K562 (cell line): ENCODE measurements around the gene HSD11B1L. TPM values are rescaled to one million over a fixed set of nuclear protein-coding genes. Genes with fewer than 3 reads are reported as not detected.

Source experiments
- ATF7 ChIP-seq: fragments of 450-650 bp; IDR thresholded peaks from 2 replicates; pipeline ENCODE4 v1.7.1; 2014; ENCODE audit warnings: mild to moderate bottlenecking, moderate library complexity
- CCAR2 ChIP-seq: fragments of 200-400 bp; formaldehyde crosslinking; IDR thresholded peaks from 2 replicates; pipeline ENCODE4 v1.6.1; 2017; ENCODE audit warnings: mild to moderate bottlenecking, low read depth, low read length
- FIP1L1 ChIP-seq: fragments of 200-400 bp; formaldehyde crosslinking; IDR thresholded peaks from 2 replicates; pipeline ENCODE4 v1.6.1; 2018; ENCODE audit warnings: mild to moderate bottlenecking, low read depth, low read length; ENCODE audit not compliant: poor library complexity, severe bottlenecking
- KAT2B ChIP-seq: IDR thresholded peaks from one replicate; pipeline ENCODE4 v1.6.1; 2012; ENCODE audit warnings: low read depth, mild to moderate bottlenecking, control low read depth, inconsistent platforms, low read length, moderate library complexity
- KDM4B ChIP-seq, 2 experiments: fragments of 450-650 bp in 1 of 2; sonication (generic) in 1 of 2; IDR thresholded peaks; 2 replicates each; pipeline ENCODE4 v1.6.1; 2016 to 2017; ENCODE audit warnings: borderline replicate concordance in 2 of 2, antibody characterized with exemption in 1 of 2, low read depth in 1 of 2, mild to moderate bottlenecking in 1 of 2
- LEF1 ChIP-seq: fragments of 450-650 bp; IDR thresholded peaks from 2 replicates; pipeline ENCODE4 v1.6.1; 2016; ENCODE audit warnings: mild to moderate bottlenecking
- NBN ChIP-seq: fragments of 450-650 bp; IDR thresholded peaks from 2 replicates; pipeline ENCODE4 v1.6.1; 2016; ENCODE audit warnings: low read depth, mild to moderate bottlenecking
- PHTF2 ChIP-seq: fragments of 250-450 bp; sonication (Bioruptor Pico); IDR thresholded peaks from 2 replicates; pipeline ENCODE4 v1.5.0; 2021; ENCODE audit warnings: mild to moderate bottlenecking
- POLR2G ChIP-seq: fragments of 200-400 bp; formaldehyde crosslinking; IDR thresholded peaks from 2 replicates; pipeline ENCODE4 v1.6.1; 2017; ENCODE audit warnings: low read depth, mild to moderate bottlenecking, antibody characterized with exemption, low read length, moderate library complexity
- RBM22 ChIP-seq: fragments of 200-400 bp; formaldehyde crosslinking; IDR thresholded peaks from 2 replicates; pipeline ENCODE4 v1.6.1; 2018; ENCODE audit warnings: low read length, low read depth; ENCODE audit not compliant: poor library complexity, severe bottlenecking
- RBM34 ChIP-seq: fragments of 200-400 bp; formaldehyde crosslinking; IDR thresholded peaks from 2 replicates; pipeline ENCODE4 v1.6.1; 2018; ENCODE audit warnings: low read length, borderline replicate concordance; ENCODE audit not compliant: insufficient read depth
- SOX6 ChIP-seq: fragments of 450-650 bp; IDR thresholded peaks from 2 replicates; pipeline ENCODE4 v1.6.1; 2014; ENCODE audit warnings: mild to moderate bottlenecking
- TAF1 ChIP-seq: IDR thresholded peaks from 2 replicates; pipeline ENCODE4 v1.6.1; 2011; ENCODE audit warnings: mild to moderate bottlenecking, low read length, moderate library complexity; ENCODE audit not compliant: insufficient read depth, control insufficient read depth, severe bottlenecking; ENCODE audit errors: extremely low read depth
- TOE1 ChIP-seq, 2 experiments: fragments of 450-650 bp in 1 of 2; sonication (generic) in 1 of 2; formaldehyde crosslinking in 1 of 2; IDR thresholded peaks; 2 replicates each; pipeline versions ENCODE4 v1.7.1 to v1.8.0; 2016 to 2022; ENCODE audit warnings: borderline replicate concordance in 2 of 2, mild to moderate bottlenecking in 2 of 2, antibody characterized with exemption in 1 of 2, inconsistent platforms in 1 of 2, low read depth in 1 of 2, missing genetic modification reagents in 1 of 2, moderate library complexity in 1 of 2
- ZNF445 ChIP-seq: fragments of 250-450 bp; sonication (Bioruptor Pico); IDR thresholded peaks from 2 replicates; pipeline ENCODE4 v1.4.0; 2020; ENCODE audit warnings: low read depth, mild to moderate bottlenecking, moderate library complexity
- polyA plus RNA-seq, 8 experiments: library from polyadenylated mRNA; depleted of rRNA in 4 of 8; stranded (reverse) in 5 of 8; unstranded in 3 of 8; fragments of >200 nt; fragmentation: Nextera tagmentation in 2 of 8; fragmentation: Illumina TruSeq in 1 of 8; extraction: Ambion mirVana in 2 of 8; extraction: Trizol in 1 of 8; gene quantifications; 2 replicates each; pipeline versions ENCODE4 v1.2.1 to v1.2.3, GENCODE V29; 2011 to 2014; ENCODE audit warnings: inconsistent platforms in 1 of 8, missing spikeins in 1 of 8
- total RNA-seq, 7 experiments: library from RNA; depleted of rRNA in 6 of 7; stranded (reverse); fragments of >200 nt in 6 of 7; fragmentation: Illumina TruSeq in 2 of 7; extraction: Trizol in 2 of 7; gene quantifications; 2 replicates each; pipeline versions ENCODE4 v1.2.1 to v1.2.3, GENCODE V29; 2011 to 2021; ENCODE audit warnings: low replicate concordance in 1 of 7
- TF ChIP-seq, protein P1 (sequence below): fragments of 450-650 bp; IDR thresholded peaks from 2 replicates; pipeline ENCODE4 v1.6.1; 2016
- TF ChIP-seq, protein P2 (sequence below): fragments of 450-650 bp; formaldehyde crosslinking; IDR thresholded peaks from 2 replicates; pipeline ENCODE4 v1.4.0; 2020; ENCODE audit warnings: mild to moderate bottlenecking, mixed read lengths
- TF ChIP-seq, protein P3 (sequence below): fragments of 250-450 bp; sonication (Bioruptor Pico); IDR thresholded peaks from 2 replicates; pipeline ENCODE4 v1.4.0; 2020

HSD11B1L gene
- total and polyA plus RNA-seq, 9 of the 15 experiments (the other 6 are each of a cell fraction or from before 2014, with no cell fraction given), result 0.31 to 7.7 (median 2.3) TPM

DNA sequence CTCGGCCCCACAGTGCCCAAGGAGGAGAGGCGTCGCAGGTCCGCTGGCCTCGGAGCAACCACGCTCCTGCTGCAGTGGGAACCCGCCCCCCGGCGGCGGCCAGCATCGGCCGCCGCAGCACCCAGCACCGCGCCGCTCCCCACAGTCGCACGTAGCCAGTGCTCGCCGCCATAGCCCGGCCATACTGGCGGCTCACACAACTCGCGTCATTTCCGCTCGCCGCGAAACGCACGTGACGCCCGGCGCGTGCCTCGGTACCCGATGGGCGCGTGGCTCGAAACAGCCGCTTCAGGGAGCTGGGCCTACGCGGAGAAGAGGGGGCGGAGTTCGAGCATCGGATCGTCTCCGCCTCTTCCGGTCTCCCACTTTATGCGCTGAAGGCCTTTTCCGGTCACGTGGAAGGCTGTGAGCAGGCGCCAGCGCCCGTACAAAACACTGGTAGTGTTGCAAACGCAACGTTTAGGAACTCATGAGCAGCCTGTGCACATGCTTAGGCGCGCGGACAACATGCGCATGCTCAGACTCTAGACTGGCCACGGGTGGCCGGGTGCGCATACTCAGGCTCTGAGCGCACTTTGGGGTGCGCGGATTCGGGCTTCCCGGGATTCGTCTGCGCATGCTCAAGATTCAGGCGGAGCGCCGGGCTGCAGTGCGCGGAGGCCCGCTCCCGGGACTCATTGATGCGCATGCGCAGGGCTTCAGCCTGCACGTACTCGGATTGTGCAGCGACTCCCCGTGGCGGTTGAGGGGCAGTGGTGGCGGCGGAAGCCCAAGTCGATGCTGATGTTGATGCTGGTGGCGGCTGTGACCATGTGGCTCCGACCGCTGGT is 39.3 kb downstream of the HSD11B1L start, which contains the start of the genes CATSPERD and LONP1 (continued):
- peak; percentile 71 for TF ChIP-seq SOX6
- TF ChIP-seq TAF1, result peak; percentile 97
- TF ChIP-seq, protein P1, sequence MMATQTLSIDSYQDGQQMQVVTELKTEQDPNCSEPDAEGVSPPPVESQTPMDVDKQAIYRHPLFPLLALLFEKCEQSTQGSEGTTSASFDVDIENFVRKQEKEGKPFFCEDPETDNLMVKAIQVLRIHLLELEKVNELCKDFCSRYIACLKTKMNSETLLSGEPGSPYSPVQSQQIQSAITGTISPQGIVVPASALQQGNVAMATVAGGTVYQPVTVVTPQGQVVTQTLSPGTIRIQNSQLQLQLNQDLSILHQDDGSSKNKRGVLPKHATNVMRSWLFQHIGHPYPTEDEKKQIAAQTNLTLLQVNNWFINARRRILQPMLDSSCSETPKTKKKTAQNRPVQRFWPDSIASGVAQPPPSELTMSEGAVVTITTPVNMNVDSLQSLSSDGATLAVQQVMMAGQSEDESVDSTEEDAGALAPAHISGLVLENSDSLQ, result 0 out of 2 replicates have a peak, but pooled peaks have one; percentile 18
- peak; percentile 87 for TF ChIP-seq FIP1L1
- peak; percentile 91 for TF ChIP-seq RBM22
- TF ChIP-seq KDM4B (IDR thresholded peaks at IDR 0.05; ENCODE audit: borderline replicate concordance in 2 of 2, low read depth in 1 of 2), result 0 out of 4 replicates have a peak, but pooled peaks of 1 of the 2 experiments have one; percentile 40
- peak; percentile 89 for TF ChIP-seq ATF7
- 0 out of 2 replicates have a peak, but pooled peaks have one; percentile 60 for TF ChIP-seq RBM34
- TF ChIP-seq POLR2G, result peak; percentile 98
- TF ChIP-seq, protein P2, sequence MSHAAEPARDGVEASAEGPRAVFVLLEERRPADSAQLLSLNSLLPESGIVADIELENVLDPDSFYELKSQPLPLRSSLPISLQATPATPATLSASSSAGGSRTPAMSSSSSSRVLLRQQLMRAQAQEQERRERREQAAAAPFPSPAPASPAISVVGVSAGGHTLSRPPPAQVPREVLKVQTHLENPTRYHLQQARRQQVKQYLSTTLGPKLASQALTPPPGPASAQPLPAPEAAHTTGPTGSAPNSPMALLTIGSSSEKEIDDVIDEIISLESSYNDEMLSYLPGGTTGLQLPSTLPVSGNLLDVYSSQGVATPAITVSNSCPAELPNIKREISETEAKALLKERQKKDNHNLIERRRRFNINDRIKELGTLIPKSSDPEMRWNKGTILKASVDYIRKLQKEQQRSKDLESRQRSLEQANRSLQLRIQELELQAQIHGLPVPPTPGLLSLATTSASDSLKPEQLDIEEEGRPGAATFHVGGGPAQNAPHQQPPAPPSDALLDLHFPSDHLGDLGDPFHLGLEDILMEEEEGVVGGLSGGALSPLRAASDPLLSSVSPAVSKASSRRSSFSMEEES (CRISPR knock-in tag), result peak; percentile 97
- TF ChIP-seq NBN, result peak; percentile 59; the same call in 1 of the 2 replicates
- TF ChIP-seq, protein P3, sequence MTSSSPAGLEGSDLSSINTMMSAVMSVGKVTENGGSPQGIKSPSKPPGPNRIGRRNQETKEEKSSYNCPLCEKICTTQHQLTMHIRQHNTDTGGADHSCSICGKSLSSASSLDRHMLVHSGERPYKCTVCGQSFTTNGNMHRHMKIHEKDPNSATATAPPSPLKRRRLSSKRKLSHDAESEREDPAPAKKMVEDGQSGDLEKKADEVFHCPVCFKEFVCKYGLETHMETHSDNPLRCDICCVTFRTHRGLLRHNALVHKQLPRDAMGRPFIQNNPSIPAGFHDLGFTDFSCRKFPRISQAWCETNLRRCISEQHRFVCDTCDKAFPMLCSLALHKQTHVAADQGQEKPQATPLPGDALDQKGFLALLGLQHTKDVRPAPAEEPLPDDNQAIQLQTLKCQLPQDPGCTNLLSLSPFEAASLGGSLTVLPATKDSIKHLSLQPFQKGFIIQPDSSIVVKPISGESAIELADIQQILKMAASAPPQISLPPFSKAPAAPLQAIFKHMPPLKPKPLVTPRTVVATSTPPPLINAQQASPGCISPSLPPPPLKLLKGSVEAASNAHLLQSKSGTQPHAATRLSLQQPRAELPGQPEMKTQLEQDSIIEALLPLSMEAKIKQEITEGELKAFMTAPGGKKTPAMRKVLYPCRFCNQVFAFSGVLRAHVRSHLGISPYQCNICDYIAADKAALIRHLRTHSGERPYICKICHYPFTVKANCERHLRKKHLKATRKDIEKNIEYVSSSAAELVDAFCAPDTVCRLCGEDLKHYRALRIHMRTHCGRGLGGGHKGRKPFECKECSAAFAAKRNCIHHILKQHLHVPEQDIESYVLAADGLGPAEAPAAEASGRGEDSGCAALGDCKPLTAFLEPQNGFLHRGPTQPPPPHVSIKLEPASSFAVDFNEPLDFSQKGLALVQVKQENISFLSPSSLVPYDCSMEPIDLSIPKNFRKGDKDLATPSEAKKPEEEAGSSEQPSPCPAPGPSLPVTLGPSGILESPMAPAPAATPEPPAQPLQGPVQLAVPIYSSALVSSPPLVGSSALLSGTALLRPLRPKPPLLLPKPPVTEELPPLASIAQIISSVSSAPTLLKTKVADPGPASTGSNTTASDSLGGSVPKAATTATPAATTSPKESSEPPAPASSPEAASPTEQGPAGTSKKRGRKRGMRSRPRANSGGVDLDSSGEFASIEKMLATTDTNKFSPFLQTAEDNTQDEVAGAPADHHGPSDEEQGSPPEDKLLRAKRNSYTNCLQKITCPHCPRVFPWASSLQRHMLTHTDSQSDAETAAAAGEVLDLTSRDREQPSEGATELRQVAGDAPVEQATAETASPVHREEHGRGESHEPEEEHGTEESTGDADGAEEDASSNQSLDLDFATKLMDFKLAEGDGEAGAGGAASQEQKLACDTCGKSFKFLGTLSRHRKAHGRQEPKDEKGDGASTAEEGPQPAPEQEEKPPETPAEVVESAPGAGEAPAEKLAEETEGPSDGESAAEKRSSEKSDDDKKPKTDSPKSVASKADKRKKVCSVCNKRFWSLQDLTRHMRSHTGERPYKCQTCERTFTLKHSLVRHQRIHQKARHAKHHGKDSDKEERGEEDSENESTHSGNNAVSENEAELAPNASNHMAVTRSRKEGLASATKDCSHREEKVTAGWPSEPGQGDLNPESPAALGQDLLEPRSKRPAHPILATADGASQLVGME, result peak; percentile 62; the same call in 1 of the 2 replicates
- TF ChIP-seq CCAR2, result no peak
- TF ChIP-seq PHTF2 (CRISPR knock-in tag), result no peak
- peak; percentile 97 for TF ChIP-seq TOE1 (IDR thresholded peaks at IDR 0.05; ENCODE audit: borderline replicate concordance)
- TF ChIP-seq TOE1 (CRISPR knock-in tag; IDR thresholded peaks at IDR 0.05; ENCODE audit: borderline replicate concordance, low read depth), result no peak
- no peak for TF ChIP-seq KAT2B
- peak; percentile 89 for TF ChIP-seq LEF1
- TF ChIP-seq ZNF445 (CRISPR knock-in tag), result no peak
